HG02938 (cell line): Measurements from ENCODE around the gene LRRC75A.
A peak's percentile ranks its signal among the peaks of the same experiment; 100 is the strongest.
"Not testable (repeated sequence)": the region's sequence is repeated elsewhere in the genome, so short reads cannot be mapped to it uniquely, and the experiment has no call there.

Experiments
- ATAC-seq: cut with Tn5 transposase; IDR thresholded peaks from one replicate; pipeline ENCODE4 v1.9.1; 2021; ENCODE audit warnings: mild to moderate bottlenecking, moderate library complexity; ENCODE audit not compliant: unreplicated experiment

LRRC75A gene, protein sequence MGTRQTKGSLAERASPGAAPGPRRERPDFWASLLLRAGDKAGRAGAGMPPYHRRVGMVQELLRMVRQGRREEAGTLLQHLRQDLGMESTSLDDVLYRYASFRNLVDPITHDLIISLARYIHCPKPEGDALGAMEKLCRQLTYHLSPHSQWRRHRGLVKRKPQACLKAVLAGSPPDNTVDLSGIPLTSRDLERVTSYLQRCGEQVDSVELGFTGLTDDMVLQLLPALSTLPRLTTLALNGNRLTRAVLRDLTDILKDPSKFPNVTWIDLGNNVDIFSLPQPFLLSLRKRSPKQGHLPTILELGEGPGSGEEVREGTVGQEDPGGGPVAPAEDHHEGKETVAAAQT

DNA sequence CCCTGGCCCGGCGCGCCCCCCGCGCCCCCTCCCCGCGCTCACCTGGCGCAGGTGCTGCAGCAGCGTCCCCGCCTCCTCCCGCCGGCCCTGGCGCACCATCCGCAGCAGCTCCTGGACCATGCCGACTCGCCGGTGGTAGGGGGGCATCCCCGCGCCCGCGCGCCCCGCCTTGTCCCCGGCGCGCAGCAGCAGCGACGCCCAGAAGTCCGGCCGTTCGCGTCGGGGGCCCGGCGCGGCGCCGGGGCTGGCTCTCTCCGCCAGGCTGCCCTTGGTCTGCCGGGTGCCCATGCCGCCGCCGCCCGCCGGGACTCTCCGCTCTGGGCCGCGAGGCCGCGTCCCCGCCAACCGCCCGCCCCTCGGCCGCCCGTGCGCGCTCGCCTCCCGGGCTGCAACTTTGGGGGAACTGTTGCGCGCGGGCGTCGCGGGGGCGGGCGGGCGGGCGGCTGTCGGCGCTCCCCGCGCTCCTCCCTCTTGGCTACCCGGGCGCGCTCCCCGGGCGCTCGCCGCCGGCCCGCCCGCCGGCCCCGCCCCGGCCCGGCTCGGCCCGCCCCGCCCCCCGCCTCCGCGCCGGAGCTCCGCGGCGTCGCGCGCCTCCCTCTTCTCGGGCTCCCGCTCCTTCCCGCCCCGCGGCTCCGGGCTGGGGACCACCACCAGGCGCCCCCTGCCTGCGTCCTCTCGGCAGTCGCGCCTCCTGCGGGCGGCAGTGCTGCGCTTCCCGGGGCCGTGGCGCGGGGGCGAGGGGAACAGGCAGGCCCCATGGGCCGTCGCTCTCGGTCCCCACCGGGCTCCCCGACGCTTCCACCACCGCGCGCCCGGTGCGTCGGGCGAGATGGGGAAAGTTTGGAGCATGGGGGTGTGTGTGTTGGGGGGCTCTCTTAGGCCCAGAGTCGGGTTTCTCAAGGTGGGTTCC is at the start of gene LRRC75A:
Gene LRRC75A, minus strand, starts transcription at position 491 of the 910 bp plus-strand sequence. Its CDS starts 203 bp downstream, at position 288.
- no peak for ATAC-seq

DNA sequence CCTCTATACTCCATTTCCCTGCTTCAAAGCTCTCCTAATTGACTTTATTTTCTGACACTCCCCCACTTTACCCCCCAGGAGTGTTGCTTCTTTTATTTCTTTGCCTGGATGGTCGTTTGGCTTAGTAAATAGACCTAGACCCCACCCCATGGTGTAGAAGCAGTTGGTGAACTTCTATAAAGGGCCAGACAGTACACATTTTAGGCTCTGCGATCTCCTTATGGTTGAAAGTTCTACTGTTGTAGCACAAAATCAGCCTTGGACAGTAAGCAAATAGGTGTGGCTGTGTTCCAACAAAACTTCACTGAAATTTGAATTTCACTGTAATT is 45.1 kb upstream of the LRRC75A start:
- no peak for ATAC-seq

DNA sequence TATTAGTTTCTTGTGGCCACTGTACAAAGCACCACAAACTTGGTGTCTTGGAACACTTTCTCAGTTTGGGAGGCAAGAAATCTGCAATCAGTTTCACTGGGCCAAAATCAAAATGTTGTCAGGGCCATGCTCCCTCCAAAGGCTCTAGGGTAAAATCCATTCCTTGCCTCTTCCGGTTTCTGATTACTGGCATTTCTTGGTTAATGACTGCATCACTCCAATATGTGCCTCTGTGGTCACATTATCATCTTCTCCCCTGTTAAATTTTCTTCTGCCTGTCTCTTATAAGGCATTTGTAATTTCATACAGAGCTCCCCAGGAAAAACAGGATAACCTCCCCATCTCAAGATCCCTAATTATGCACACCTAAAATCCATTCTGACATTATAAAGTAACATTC is 42.2 kb upstream of the LRRC75A start:
- no peak for ATAC-seq

- no peak for ATAC-seq
Measured at GRCh38 chr17:16529906-16530305, 37.9 kb upstream of the LRRC75A start.

DNA sequence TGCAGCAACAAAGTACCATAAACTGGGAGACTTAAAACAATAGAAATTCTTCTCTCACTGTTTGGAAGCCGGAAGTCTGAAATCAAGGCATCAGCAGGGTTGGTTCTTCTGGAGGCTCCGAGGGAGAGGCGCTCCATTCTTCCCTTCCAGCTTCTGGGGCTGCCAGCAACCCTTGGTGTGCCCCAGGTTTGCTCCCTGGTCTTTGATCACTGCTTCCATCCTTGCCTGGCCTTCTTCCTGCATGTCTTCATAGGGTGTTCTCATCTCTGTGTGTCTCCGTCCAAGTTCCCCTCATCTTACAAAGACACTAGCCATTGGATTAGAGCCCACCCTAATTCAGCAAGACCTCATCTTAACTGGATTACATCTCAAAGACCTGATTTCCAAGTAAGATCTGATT is 35.3 kb upstream of the LRRC75A start:
- ATAC-seq: no peak

DNA sequence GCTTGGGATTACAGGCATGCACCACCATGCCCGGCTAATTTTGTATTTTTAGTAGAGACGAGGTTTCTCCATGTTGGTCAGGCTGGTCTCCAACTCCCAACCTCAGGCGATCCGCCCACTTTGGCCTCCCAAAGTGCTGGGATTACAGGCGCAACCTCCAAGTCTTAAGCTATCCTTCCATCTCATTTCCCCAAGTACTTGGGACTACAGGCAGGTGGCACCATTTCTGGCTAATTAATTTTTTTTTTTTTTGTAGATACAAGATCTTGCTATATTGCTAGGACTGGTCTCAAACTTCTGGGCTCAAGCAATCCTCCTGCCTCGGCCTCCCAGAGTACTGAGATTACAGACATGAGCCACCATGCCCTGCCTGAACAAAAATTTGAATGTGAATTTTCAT is 33.6 kb upstream of the LRRC75A start:
- ATAC-seq: not testable (repeated sequence)

- peak; percentile 77 for ATAC-seq
Measured at GRCh38 chr17:16521070-16521727, 29.2 kb upstream of the LRRC75A start.

- no peak for ATAC-seq
Measured at GRCh38 chr17:16519021-16519420, 27.0 kb upstream of the LRRC75A start.

- ATAC-seq: no peak
Measured at GRCh38 chr17:16517477-16517876, 25.5 kb upstream of the LRRC75A start.

- no peak for ATAC-seq
Measured at GRCh38 chr17:16516594-16517051, 24.6 kb upstream of the LRRC75A start.

DNA sequence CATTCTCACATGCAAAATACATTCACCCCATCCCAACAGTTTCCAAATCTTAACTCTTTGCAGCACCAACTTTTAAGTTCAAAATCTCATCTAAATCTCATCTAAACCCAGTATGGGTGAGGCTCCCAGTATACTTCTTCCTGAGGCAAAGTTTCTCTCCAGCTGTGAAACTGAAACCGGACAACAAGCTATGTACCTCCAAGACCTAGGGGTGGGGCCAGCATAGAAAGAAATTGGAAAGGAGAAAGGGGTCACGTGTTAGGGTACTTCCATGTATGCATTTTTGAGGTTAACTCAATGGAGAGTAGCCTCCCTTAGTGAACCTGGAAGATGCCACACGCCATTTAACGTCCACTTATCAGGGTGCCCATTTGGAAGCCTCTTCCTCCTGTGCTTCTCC is 23.9 kb upstream of the LRRC75A start:
- ATAC-seq: no peak

DNA sequence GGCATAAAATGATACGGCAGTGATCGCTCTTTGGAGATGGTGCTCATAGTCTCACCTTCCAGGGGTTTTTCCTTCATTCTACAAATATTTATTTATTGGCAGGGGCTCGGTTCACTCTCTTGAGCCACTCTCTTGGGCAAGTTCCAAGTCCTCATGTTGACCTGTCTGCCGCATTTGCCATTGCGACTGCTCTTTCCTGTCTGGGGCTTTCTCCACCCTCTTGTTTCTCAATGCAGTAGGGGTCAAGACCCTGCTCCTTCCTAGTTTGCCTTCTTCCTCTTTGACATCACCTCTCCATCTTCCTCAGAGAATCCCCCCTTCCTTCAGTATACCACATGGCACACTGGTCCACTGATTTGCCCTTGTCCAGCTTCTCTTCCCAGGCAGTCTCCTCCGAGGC is 21.9 kb upstream of the LRRC75A start:
- no peak for ATAC-seq

DNA sequence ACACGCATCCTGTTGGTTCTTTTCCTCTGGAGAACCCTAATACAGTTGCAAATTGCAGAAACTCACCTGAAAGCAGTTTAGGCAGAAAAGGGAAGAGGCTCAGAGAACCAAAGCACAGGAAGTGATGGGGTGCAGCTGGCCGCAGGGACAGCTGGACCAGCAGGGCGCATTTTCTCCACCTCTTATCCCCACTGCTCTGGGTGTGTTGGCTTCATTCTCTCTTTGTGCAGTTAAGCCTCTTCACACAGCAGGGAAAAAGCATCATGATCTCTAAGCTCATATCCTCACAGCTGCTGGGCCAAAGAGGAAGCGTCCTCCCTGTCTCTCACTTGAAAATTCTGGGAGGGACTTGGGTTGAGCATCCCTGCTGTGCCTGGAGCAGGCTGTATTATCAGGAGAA is 20.0 kb upstream of the LRRC75A start:
- ATAC-seq: no peak

GRCh38 chr17:16511593-16511992 is 19.6 kb upstream of the LRRC75A start:
- no peak for ATAC-seq

- no peak for ATAC-seq
Measured at GRCh38 chr17:16507918-16508533, 16.0 kb upstream of the LRRC75A start.

DNA sequence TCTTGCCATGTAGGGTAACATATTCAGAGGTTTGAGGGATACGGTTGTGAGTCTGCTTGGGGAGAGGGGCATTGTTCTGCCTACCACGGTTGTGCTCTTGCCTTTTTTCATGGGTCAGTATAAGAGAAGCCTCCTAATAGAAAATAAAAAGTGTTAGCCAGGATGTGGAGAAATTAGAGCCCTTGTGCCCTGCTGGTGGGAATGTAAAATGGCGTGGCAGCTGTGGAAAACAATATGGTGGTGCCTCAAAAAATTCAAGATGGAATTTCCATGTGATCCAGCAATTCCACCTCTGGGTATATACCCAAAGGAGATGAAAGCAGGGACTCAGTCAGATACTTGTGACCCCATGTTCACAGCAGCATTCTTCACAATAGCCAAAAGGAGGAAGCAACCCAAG is 14.2 kb upstream of the LRRC75A start:
- ATAC-seq: no peak

DNA sequence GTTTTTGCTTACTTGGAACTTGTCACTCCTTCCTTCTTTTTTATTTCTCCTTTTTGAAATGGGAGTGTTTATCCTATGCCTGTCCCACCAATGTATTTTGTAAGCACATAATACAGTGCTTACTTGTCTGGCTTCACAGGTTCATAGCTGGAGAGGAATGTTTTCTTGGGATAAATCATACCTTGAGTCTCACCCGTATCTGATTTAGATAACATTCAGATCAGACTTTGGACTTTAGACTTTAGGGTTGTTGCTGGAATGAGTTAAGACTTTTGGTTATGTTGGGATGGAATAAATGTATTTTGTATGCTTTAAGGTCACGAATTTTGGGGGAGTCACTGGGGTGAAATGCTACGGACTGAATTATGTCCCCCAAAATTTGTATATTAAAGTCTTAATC is 13.0 kb upstream of the LRRC75A start:
- no peak for ATAC-seq

GRCh38 chr17:16496820-16497489 is 5.0 kb upstream of the LRRC75A start:
- ATAC-seq: no peak

DNA sequence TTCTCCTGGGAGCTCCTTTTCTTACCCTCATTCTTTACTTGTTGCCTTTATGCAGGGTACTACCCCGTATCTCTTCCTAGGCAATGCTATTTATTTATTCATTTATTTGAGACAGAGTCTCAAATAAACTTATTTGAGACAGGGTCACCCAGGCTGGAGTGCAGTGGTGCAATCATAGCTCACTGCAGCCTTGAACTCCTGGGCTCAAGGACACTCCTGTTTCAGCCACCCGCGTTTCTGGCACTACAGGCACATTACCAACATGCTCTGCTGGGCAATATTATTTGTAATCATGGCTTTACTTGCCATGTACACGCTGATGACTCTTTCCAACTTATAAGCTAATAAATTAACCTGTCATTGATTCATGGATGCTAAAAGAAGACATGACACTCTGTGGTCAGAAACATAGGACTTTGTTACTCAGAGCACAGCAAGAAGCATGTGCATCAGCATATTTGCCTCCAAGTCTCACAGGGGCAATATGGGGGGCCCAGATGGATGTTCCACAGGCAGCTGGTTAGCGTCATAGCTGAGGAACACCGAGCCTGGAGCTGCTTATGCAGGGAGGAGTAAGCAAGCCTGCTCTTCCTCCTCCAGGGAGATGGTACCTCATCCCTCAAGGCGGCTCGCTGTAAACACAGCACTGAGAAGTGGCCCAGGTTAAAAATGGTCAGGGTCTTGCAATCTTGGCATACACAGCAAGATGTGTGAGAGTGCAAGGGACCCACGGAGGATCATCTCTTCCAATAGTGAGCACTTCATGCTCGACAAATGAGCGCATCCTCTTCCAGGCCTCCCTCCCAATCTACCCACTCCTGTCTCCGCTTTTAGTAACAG is 4.2 kb upstream of the LRRC75A start:
- ATAC-seq: no peak

DNA sequence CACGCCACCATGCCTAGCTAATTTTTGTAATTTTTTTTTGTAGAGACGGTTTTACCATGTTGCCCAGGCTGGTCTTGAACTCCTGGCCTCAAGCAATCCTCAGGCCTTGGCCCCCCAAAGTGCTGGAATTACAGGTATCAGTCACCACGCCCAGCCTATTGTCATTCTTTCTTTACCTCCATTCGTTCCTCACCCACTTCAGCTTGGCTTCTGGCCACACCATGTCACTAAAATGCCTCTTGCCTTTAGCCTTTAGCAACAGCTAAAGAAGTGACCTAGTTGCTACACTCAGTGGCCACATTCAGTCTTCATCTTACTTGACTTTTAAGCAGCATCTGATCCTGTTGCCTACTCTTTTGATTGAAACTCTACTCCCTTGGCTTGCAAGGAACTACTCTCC is 3.6 kb upstream of the LRRC75A start:
- ATAC-seq: no peak
